ENCODE data around the gene GRK2. TPM values are rescaled to one million over a fixed set of nuclear protein-coding genes. Genes with fewer than 3 reads are reported as not detected.

The GRK2 gene
- total RNA-seq, 1 donor from 2014 or later = 53.8 TPM

DNA sequence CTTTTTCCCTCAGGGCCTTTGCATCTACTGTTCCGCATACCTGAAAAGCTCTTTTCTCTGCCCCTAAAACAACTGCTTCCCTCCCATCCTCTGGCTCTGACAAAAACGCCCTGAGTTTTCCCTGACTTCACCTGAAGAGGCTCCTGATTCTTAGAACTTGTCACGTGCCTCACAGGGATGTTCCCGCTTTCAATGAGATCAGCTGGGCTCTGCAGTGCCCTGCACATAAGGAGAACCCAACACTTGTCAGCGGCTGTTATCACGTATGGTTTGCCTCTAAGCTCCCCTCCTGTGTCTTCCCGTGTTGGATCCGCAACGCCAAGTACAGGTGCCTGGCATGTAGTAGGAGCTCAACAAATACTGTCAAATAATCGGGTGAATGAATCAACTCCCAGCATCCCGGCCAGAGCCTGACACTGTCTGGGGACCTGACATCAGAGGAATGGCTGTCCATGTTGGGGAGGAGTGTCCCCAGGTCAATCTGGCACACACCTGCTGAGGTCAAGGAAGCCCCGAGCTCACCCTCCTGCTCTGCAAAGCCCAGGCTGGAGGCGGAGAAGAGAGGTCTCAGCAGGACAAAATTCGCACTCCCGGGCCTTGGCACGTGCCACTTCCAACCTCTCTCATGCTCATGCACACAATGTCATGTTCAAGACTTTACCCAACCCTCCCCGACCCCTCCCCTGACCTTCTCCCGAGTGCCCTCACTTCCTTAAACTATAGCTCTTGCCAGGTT lies 4.2 kb upstream of the GRK2 start:
- peaks cover 35% of the 10 kb centered on the region for H3K4me1 ChIP-seq
- H3K4me3 ChIP-seq = peak overlapping the region; percentile 62
- H3K27ac ChIP-seq (replicated peaks) = peak overlapping the region; percentile 77
- intact Hi-C loops (cut with micrococcal nuclease) = loop anchor here (5.0 kb wide), 1 partner anchor 55 kb away; no protein-coding TSS in a partner anchor
- H3K36me3 ChIP-seq = peaks cover 3% of the 10 kb centered on the region
- TF ChIP-seq, protein P1, sequence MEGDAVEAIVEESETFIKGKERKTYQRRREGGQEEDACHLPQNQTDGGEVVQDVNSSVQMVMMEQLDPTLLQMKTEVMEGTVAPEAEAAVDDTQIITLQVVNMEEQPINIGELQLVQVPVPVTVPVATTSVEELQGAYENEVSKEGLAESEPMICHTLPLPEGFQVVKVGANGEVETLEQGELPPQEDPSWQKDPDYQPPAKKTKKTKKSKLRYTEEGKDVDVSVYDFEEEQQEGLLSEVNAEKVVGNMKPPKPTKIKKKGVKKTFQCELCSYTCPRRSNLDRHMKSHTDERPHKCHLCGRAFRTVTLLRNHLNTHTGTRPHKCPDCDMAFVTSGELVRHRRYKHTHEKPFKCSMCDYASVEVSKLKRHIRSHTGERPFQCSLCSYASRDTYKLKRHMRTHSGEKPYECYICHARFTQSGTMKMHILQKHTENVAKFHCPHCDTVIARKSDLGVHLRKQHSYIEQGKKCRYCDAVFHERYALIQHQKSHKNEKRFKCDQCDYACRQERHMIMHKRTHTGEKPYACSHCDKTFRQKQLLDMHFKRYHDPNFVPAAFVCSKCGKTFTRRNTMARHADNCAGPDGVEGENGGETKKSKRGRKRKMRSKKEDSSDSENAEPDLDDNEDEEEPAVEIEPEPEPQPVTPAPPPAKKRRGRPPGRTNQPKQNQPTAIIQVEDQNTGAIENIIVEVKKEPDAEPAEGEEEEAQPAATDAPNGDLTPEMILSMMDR (IDR thresholded peaks at IDR 0.05; ENCODE audit: borderline replicate concordance) = no peak
- DNase-seq = no peak
- no peaks in the 10 kb centered on the region for H3K27me3 ChIP-seq (ENCODE audit: low read depth)
- no peaks in the 10 kb centered on the region for H3K9me3 ChIP-seq (replicated peaks)

DNA sequence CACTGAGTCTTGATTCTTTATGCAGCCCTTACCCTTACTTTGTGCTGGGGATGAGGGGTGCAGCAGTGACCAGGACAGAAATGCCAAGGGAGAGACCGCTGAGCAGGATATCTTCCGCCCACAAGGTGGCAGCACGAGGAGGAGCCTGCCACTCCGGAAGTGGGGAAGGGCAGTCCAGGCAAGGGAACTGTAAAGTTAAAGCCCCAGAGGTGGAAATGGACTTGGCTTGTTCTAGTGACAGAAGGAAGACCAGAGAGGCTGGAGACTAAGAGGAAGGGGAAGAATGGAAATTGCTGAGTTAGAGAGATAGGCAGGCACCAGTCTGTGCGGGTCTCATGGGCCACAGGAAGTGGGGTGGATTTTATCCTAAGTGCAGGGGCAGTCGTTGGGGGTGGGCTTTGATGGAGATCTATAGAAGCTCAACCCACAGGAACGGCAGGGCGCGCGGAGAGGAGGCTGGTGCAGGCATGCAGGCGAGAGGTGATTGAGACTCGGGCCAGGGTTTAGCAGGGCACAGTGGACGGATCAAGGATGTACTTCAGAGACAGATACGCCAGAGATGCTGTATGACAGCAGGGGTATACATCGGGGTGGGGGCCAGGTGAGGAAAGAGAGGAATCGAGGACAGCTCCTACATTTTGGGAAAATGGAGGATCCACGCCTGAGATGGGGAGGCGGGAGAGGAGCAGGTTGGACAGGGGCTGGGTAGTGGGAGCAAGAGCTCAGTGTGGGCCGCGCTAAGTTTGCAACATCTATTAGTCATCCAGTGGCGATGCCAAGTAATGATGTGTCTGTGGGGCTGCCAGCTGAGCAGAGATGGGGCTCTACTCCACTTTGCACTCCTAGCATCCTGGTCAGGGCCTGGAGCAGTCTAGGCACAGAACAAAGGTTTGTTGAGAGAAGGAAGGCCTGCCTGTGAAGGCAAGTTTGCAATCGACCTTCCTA lies 3.3 kb upstream of the GRK2 start:
- Histone ChIP-seq H3K4me1 (peaks cover 44% of the 10 kb centered on the region), H3K36me3 (no peaks in the 10 kb centered on the region), H3K27ac (replicated peaks) (peak overlapping the region; percentile 77), H3K27me3 (ENCODE audit: low read depth) (no peaks in the 10 kb centered on the region), H3K9me3 (replicated peaks) (no peaks in the 10 kb centered on the region), H3K4me3 (peak overlapping the region; percentile 9)
- TF ChIP-seq, protein P1 (IDR thresholded peaks at IDR 0.05; ENCODE audit: borderline replicate concordance) = peak; percentile 88
- intact Hi-C loops (cut with micrococcal nuclease) = loop anchor here (5.0 kb wide), 1 partner anchor 54 kb away; no protein-coding TSS in a partner anchor
- DNase-seq = peak; percentile 83

DNA sequence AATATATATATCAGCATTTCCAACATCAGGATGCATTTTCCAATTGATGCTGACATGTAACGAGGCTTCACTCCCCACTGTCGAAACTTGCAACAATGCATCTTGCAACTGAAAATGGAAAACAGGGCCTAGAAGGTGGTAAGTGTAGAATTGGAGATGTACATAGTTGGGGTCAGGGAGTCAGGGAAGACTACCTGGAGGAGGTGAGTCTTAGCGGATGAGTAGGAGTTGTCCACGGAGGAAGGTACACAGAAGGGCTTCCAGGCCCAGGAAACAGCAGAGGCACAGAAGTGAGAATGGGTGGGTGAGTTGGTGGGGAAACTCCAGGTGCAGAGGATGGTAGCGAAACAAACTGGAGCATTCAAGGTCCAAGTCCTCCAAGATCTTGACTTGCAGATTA lies 2.0 kb upstream of the GRK2 start:
- DNase-seq = no peak
- Histone ChIP-seq H3K9me3 (replicated peaks) (no peaks in the 10 kb centered on the region), H3K27ac (replicated peaks) (no peak overlapping the region), H3K4me1 (peaks cover 56% of the 10 kb centered on the region), H3K27me3 (ENCODE audit: low read depth) (no peaks in the 10 kb centered on the region), H3K4me3 (no peak overlapping the region), H3K36me3 (peaks cover 6% of the 10 kb centered on the region)
- intact Hi-C loops (cut with micrococcal nuclease) = loop anchor here (5.0 kb wide), 1 partner anchor 53 kb away; no protein-coding TSS in a partner anchor
- TF ChIP-seq, protein P1 (IDR thresholded peaks at IDR 0.05; ENCODE audit: borderline replicate concordance) = no peak

DNA sequence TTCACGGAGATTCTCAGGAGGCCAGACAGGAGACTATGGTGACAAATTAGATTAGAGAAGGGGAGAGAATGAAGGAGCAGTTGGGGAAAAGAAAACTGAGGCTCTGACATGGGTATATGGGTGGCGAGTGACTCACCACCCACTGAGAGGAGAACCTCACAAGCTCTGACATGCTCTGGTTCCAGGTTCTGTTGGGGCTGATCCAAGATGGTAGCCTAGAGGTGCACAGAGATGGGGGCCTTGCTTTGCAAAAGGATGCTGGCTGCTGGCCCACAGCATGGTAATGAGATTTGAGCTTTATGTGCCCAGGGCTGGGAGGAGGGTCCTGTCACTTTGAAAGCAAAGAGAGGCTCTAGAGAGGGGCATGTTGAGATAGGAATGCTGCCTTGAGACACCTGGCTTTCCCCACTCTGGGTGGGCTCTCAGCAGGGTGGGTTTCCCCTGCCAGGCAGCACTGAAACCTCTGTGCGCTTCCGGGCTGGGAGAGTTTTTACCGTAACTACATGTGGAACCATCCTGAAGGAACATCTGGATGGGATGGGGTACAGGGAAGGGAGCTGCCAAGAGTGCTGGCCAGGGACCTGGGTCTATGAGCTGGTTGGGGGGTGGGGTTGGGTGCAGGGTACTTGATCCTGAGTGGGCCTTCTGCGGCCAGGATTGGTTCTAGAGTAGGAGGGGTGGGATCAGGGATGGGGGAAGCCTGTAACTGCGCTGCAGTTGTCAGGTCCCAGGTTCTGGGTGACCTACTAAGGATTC lies 1.2 kb upstream of the GRK2 start:
- no peak overlapping the region for H3K27ac ChIP-seq (replicated peaks)
- H3K4me3 ChIP-seq = no peak overlapping the region
- no peaks in the 10 kb centered on the region for H3K27me3 ChIP-seq (ENCODE audit: low read depth)
- DNase-seq = no peak
- peaks cover 6% of the 10 kb centered on the region for H3K36me3 ChIP-seq
- TF ChIP-seq, protein P1 (IDR thresholded peaks at IDR 0.05; ENCODE audit: borderline replicate concordance) = no peak
- H3K4me1 ChIP-seq = peaks cover 64% of the 10 kb centered on the region
- intact Hi-C loops (cut with micrococcal nuclease) = loop anchor here (5.0 kb wide), 1 partner anchor 52 kb away; no protein-coding TSS in a partner anchor
- H3K9me3 ChIP-seq (replicated peaks) = no peaks in the 10 kb centered on the region
